Measurements from ENCODE around the gene MACROD2. TPM values are rescaled to one million over a fixed set of nuclear protein-coding genes. Genes with fewer than 3 reads are reported as not detected.

MACROD2 gene
- total RNA-seq, 1 donor from 2014 or later, result 1.6 TPM

GRCh38 chr20:15336536-15336935 lies 1341.2 kb downstream of the MACROD2 start:
- no peak for DNase-seq (ENCODE audit: low read depth)
- TF ChIP-seq CTCF (IDR thresholded peaks at IDR 0.05; ENCODE audit: insufficient read depth, low read length, severe bottlenecking), result no peak

GRCh38 chr20:15339264-15339663 lies 1343.9 kb downstream of the MACROD2 start:
- Histone ChIP-seq H3K27me3 (ENCODE audit: control insufficient read depth, insufficient read depth, low read length) (no peaks in the 10 kb centered on the region), H3K4me3 (ENCODE audit: low read depth, low read length) (no peak overlapping the region), H3K36me3 (ENCODE audit: control insufficient read depth, insufficient read depth, low read length) (no peaks in the 10 kb centered on the region)
- no peak for TF ChIP-seq CTCF (IDR thresholded peaks at IDR 0.05; ENCODE audit: insufficient read depth, low read length, severe bottlenecking)
- FAIRE-seq (no peak), DNase-seq (ENCODE audit: low read depth) (peak; percentile 64)

More at GRCh38 chr20:15336536-15336935, 1341.2 kb downstream of the MACROD2 start:
- FAIRE-seq, result no peak
- Histone ChIP-seq H3K36me3 (ENCODE audit: control insufficient read depth, insufficient read depth, low read length) (no peaks in the 10 kb centered on the region), H3K27me3 (ENCODE audit: control insufficient read depth, insufficient read depth, low read length) (no peaks in the 10 kb centered on the region), H3K4me3 (ENCODE audit: low read depth, low read length) (no peak overlapping the region)

- Histone ChIP-seq H3K27me3 (ENCODE audit: control insufficient read depth, insufficient read depth, low read length) (no peaks in the 10 kb centered on the region), H3K4me3 (ENCODE audit: low read depth, low read length) (no peak overlapping the region), H3K36me3 (ENCODE audit: control insufficient read depth, insufficient read depth, low read length) (no peaks in the 10 kb centered on the region)
- FAIRE-seq (no peak), DNase-seq (ENCODE audit: low read depth) (no peak)
- TF ChIP-seq CTCF (IDR thresholded peaks at IDR 0.05; ENCODE audit: insufficient read depth, low read length, severe bottlenecking), result no peak
Measured at GRCh38 chr20:15342991-15343523, 1347.7 kb downstream of the MACROD2 start.

GRCh38 chr20:15345287-15345686 lies 1350.0 kb downstream of the MACROD2 start:
- Histone ChIP-seq H3K27me3 (ENCODE audit: control insufficient read depth, insufficient read depth, low read length) (no peaks in the 10 kb centered on the region), H3K4me3 (ENCODE audit: low read depth, low read length) (no peak overlapping the region), H3K36me3 (ENCODE audit: control insufficient read depth, insufficient read depth, low read length) (no peaks in the 10 kb centered on the region)
- TF ChIP-seq CTCF (IDR thresholded peaks at IDR 0.05; ENCODE audit: insufficient read depth, low read length, severe bottlenecking), result no peak
- no peak for DNase-seq (ENCODE audit: low read depth)
- no peak for FAIRE-seq

- no peak for TF ChIP-seq CTCF (IDR thresholded peaks at IDR 0.05; ENCODE audit: insufficient read depth, low read length, severe bottlenecking)
- DNase-seq (ENCODE audit: low read depth) (peak; percentile 62), FAIRE-seq (no peak)
- H3K36me3 ChIP-seq (ENCODE audit: control insufficient read depth, insufficient read depth, low read length), result no peaks in the 10 kb centered on the region
- H3K4me3 ChIP-seq (ENCODE audit: low read depth, low read length), result no peak overlapping the region
- H3K27me3 ChIP-seq (ENCODE audit: control insufficient read depth, insufficient read depth, low read length), result no peaks in the 10 kb centered on the region
Measured at GRCh38 chr20:15346657-15347280, 1351.5 kb downstream of the MACROD2 start.

- H3K4me3 ChIP-seq (ENCODE audit: low read depth, low read length), result no peak overlapping the region
- TF ChIP-seq CTCF (IDR thresholded peaks at IDR 0.05; ENCODE audit: insufficient read depth, low read length, severe bottlenecking), result no peak
- H3K27me3 ChIP-seq (ENCODE audit: control insufficient read depth, insufficient read depth, low read length), result no peaks in the 10 kb centered on the region
- FAIRE-seq (no peak), DNase-seq (ENCODE audit: low read depth) (peak; percentile 84)
- H3K36me3 ChIP-seq (ENCODE audit: control insufficient read depth, insufficient read depth, low read length), result no peaks in the 10 kb centered on the region
Measured at GRCh38 chr20:15359056-15359455, 1363.7 kb downstream of the MACROD2 start.

Data from bronchial epithelial cell (primary cell).